BE2C (cell line): ENCODE data around the gene SLC43A3.

ENCODE experiments used
- DNase-seq: peaks from one replicate; pipeline ENCODE4 v3.0.0-alpha.2; 2020
- H3K27me3 ChIP-seq: fragments of 250-450 bp; sonication (Bioruptor Pico); 2 replicates; pipeline ENCODE4 v1.5.1; 2020; ENCODE audit warnings: mild to moderate bottlenecking
- H3K36me3 ChIP-seq: fragments of 250-450 bp; sonication (Bioruptor Pico); 2 replicates; pipeline ENCODE4 v1.5.1; 2020; ENCODE audit warnings: mild to moderate bottlenecking
- H3K4me1 ChIP-seq: fragments of 250-450 bp; sonication (Bioruptor Pico); 2 replicates; pipeline ENCODE4 v1.5.1; 2020
- H3K4me3 ChIP-seq: 2 replicates; pipeline ENCODE4 v1.5.1; 2011; ENCODE audit warnings: low read depth, low read length
- H3K9me3 ChIP-seq: fragments of 250-450 bp; sonication (Bioruptor Pico); 2 replicates; pipeline ENCODE4 v1.5.1; 2020
- CTCF ChIP-seq: IDR thresholded peaks from 2 replicates; pipeline ENCODE4 v1.5.1; 2012; ENCODE audit warnings: mild to moderate bottlenecking, low read depth, low read length

Gene SLC43A3

GRCh38 chr11:57394203-57394965, 32.5 kb downstream of the SLC43A3 start:
- no peak for DNase-seq
- H3K27me3 ChIP-seq: no peaks in the 10 kb centered on the region
- H3K4me3 ChIP-seq: no peak overlapping the region
- no peaks in the 10 kb centered on the region for H3K4me1 ChIP-seq
- no peak for TF ChIP-seq CTCF
- no peaks in the 10 kb centered on the region for H3K9me3 ChIP-seq
- no peaks in the 10 kb centered on the region for H3K36me3 ChIP-seq

GRCh38 chr11:57392763-57393105, 34.2 kb downstream of the SLC43A3 start:
- Histone ChIP-seq H3K27me3 (no peaks in the 10 kb centered on the region), H3K36me3 (no peaks in the 10 kb centered on the region), H3K4me3 (no peak overlapping the region), H3K9me3 (no peaks in the 10 kb centered on the region), H3K4me1 (no peaks in the 10 kb centered on the region)
- no peak for DNase-seq
- TF ChIP-seq CTCF: no peak

- Histone ChIP-seq H3K4me3 (no peak overlapping the region), H3K4me1 (no peaks in the 10 kb centered on the region), H3K27me3 (no peaks in the 10 kb centered on the region), H3K36me3 (no peaks in the 10 kb centered on the region), H3K9me3 (no peaks in the 10 kb centered on the region)
- no peak for DNase-seq
- no peak for TF ChIP-seq CTCF
Observed at GRCh38 chr11:57392066-57392762, 34.7 kb downstream of the SLC43A3 start.

DNA sequence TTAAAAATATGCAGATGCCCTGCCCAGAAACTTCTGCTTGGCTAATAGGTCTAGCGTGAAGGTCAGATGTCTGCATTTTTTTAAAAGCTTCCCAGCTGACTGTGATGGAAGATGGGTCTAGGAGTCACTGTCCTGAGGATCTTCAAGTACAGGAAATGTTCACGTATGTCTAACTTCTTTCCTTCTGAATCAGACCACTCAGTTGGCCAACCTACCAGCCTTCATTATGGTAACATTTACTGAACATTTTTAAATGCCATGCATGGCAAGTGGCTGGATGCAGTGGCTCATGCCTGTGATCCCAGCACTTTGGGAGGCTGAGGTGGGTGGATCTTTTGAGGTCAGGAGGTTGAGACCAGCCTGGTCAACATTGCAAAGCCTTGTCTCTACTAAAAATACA, 35.4 kb downstream of the SLC43A3 start:
- no peak for DNase-seq
- Histone ChIP-seq H3K27me3 (no peaks in the 10 kb centered on the region), H3K36me3 (no peaks in the 10 kb centered on the region), H3K4me1 (no peaks in the 10 kb centered on the region), H3K4me3 (no peak overlapping the region), H3K9me3 (no peaks in the 10 kb centered on the region)
- TF ChIP-seq CTCF: no peak

- no peaks in the 10 kb centered on the region for H3K36me3 ChIP-seq
- no peaks in the 10 kb centered on the region for H3K9me3 ChIP-seq
- no peak for DNase-seq
- no peaks in the 10 kb centered on the region for H3K4me1 ChIP-seq
- no peak for TF ChIP-seq CTCF
- no peaks in the 10 kb centered on the region for H3K27me3 ChIP-seq
- H3K4me3 ChIP-seq: no peak overlapping the region
Observed at GRCh38 chr11:57391111-57391510, 35.8 kb downstream of the SLC43A3 start.

DNA sequence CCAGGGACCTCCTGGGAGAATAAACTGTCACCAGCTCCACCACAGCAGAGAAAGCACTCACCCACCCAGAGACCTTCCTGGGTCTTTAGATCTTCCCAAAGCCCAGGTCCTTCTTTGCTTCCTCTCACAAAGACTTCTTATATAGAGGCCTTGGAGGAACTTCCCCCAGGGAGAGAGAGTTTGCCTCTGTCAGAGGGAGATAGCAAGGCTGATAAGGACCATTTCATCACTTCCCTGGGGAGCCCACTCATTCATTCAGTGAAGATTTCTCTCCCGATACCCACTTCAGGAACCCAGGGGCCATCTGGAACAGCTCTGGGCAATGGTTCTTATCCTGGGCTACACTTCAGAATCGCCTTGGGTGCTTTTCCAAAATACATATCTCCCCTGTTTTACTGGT, 36.4 kb downstream of the SLC43A3 start, which contains the start of gene PRG2:
Gene PRG2, minus strand, starts transcription at position 116 of the 400 bp plus-strand sequence. CDS start 706 bp downstream, outside the sequence.
- Histone ChIP-seq H3K27me3 (no peaks in the 10 kb centered on the region), H3K4me3 (no peak within 1 kb of the TSS), H3K9me3 (no peaks in the 10 kb centered on the region), H3K36me3 (no peaks in the 10 kb centered on the region), H3K4me1 (no peaks in the 10 kb centered on the region)
- DNase-seq: no peak
- TF ChIP-seq CTCF: no peak
